HG03558 (cell line): Measurements from ENCODE around the gene KLHL20.
"Not testable (repeated sequence)": the region's sequence is repeated elsewhere in the genome, so short reads cannot be mapped to it uniquely, and the experiment has no call there.

Experiments
- ATAC-seq: cut with Tn5 transposase; IDR thresholded peaks from one replicate; pipeline ENCODE4 v1.9.1; 2021; ENCODE audit warnings: moderate number of reproducible peaks; ENCODE audit not compliant: unreplicated experiment; ENCODE audit errors: extremely low read depth

Gene KLHL20

DNA sequence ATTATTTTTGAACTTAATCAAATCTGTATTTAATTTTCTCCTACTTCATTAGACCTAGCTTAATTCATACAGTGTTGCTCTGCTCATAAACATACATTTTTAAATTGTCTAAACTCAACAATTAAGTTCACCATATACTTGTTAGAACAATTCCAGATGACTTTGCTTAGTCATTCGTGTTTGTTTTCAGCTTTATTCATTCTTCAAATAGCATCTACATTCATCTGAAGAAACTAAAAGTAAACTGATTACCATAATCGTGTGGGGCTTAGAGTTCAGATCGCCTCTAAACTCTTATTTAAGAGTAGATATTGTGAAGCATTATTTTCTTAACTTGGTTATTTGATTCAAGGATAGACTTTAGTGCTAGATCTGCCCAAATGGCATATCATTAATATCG lies 34.4 kb downstream of the KLHL20 start:
- ATAC-seq, result no peak

DNA sequence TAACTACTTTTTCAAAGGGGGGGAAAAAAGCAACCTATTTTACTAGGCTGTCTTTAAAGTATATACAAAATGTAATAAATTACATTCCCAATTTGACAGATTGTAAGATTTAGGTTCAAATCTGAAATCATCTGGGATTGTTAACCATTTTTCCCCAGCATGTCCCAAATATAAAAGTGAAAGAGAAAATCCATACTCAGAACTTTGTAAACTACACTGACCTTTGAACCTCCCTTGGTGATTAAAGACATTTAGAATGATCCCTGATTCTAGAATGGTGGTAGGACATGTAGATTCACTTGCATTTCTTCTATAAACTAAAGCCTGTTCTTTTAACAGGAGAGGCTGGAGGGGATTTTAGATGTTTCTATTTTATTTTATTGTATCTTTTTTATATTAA lies 39.0 kb downstream of the KLHL20 start:
- ATAC-seq, result no peak

DNA sequence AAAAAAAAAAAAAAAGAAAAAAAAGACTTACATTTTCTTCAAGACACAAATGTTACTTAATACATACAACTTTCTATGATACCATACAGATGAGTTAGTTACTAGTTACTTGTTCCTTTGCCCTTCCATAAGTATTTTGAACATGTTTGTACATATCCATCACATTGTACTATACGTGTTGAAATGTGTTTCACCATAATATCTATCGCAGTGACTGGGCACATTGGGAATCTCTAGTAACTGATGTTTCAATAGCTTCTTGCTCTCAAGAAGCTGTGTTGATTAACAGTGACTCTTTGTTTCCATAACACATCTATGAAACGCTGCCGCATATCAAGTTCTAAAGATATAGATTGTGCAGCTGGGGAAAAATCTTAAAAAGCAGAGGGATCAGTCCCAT lies 42.9 kb downstream of the KLHL20 start:
- ATAC-seq, result no peak

DNA sequence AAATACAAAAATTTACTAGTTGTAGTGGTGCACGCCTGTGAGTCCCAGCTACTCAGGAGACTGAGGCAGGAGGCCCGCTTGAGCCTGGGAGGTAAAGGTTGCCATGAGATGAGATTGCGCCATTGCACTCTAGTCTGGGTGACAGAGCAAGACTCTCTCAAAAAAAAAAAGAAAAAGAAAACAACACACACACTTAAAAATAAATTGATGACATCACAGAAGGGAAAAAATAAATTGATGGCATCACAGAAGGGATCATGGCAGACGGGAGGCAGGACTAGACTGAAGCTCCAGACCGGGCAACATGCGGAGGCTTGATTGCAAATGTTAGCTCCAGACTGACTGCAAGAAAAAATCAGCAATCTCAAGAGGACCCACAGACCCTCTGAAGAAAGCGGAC lies 43.3 kb downstream of the KLHL20 start:
- no peak for ATAC-seq

DNA sequence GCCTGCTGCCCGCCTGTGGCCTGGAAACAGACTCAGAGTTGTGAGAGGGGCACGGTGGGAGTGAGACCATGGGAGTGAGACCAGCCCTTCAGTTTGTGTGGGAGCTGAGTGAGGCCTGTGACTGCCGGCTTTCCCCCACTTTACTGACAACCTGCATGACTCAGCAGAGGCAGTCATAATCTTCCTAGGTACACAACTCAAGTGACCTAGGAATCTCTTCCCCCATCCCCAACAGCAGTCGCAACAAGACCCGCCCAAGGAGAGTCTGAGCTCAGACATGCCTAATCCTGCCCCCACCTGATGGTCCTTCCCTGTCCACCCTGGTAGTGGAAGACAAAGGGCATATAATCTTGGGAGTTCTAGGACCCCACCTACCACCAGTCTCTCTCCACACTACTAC lies 44.2 kb downstream of the KLHL20 start:
- no peak for ATAC-seq

DNA sequence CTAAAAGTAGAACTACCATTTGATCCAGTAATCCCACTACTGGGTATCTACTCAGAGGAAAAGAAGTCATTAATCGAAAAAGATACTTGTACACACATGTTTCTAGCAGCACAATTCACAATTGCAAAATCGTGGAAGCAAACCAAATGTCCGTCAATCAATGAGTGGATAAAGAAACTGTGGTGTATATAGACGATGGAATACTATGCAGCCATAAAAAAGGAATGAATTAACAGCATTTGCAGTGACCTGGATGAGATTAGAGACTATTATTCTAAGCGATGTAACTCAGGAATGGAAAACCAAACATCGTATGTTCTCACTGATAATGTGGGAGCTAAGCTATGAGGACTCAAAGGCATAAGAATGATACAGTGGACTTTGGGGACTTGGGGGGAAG lies 49.5 kb downstream of the KLHL20 start:
- not testable (repeated sequence) for ATAC-seq

DNA sequence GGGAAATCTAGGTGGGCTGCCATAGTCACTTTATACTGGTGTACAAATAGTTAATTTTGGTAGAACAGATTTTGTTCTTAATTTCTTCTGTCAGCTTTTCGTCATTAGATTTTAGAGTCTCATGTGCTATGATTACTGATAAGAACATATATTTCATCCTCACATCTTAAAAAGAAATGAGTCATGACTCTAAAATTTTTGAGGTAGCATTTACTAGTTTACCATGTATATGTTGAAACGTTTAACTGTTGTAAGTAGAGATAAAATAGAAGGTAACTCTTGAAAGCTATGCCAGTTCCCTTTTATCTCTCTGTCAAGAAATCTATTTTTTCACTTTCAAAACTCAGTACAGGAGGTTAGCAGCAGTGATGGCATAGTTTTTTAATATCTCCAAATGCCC lies 53.4 kb downstream of the KLHL20 start:
- no peak for ATAC-seq

DNA sequence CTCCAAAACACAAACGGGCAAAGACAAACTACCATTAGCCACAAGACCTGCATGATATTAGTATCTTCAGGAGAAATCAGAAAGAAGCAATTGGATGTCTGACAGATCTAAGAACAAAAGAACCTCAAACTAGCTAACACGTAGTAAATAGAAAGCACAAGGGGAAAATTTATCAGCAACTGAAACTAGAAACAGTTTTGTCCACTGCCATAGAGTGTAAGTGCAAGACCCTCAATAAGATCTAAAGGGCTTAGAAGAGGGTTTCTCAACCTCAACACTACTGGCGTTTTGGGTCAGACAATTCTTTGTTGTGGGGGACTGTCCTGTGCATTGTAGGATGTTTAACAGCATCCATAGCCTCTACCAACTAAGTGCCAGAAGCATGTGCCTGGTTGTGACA lies 54.0 kb downstream of the KLHL20 start:
- no peak for ATAC-seq

DNA sequence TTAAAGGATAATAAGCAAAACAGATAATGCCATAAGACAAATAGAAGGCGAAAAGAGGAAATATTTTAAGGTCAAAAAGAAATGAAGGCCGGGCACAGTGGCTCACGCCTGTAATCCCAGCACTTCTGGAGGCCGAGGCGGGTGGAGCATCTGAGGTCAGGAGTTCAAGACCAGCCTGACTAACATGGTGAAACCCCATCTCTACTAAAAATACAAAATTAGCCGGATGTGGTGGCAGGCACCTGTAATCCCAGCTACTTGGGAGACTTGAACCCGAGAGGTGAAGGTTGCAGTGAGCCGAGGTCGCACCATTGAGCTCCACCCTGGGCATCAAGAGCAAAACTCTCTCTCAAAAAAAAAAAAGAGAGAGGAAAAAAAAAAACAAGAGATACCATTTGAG lies 55.5 kb downstream of the KLHL20 start:
- not testable (repeated sequence) for ATAC-seq

DNA sequence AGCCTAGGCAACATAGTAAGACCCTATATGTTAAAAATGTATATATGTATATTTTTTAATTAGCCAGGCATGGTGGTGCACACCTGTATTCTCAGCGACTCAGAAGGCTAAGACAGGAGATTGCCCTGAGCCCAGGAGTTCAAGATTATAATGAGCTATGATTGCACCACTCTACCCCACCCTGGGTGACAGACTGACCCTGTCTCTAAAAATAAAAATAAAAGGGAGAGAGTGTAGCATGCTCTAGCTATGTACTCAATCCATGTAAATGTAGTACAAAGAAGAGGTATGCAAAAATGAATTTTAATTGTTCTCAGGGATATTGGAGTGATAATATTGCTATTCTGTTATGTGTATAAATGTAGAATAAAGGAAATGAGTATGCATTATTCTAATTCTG lies 56.8 kb downstream of the KLHL20 start:
- ATAC-seq, result no peak

DNA sequence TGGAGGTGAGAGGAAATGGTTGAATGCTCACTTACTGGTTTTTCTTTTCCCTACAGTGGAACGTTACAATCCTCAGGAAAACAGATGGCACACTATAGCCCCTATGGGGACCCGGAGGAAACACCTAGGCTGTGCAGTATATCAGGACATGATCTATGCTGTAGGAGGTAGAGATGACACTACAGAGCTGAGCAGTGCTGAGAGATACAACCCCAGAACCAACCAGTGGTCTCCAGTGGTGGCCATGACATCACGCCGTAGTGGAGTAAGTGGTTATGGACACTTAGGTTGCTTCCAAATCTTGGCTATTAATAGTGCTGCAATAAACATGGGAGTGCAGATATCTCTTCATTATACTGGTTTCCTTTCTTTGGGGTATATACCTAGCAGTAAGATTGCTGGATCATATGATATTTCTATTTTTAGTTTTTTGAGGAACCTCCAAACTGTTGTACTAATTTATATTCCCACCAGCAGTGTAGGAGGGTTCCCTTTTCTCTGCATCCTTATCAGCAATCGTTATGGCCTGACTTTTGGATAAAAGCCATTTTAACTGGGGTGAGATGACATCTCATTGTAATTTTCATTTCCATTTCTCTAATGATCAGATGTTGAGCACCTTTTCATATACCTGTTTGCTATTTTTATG lies 60.9 kb downstream of the KLHL20 start:
- no peak for ATAC-seq

DNA sequence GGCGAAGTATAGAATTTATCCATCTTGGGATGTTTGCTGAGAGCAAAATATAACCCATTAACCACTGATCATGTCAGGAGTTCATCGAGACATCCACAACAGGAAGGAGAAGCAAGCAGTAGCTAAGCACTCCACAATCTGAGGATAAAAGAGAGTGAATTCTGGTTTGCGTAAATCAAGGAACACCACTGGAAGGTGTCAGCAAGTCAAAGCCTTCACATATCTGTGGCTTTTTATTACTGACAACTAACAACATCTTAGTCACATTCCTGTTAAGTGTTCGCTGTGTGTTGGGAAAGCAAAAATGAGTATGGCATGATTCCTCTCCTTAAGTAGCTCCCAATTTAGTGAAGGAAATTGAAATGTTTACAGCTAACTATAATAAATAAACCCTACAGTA lies 65.2 kb downstream of the KLHL20 start:
- ATAC-seq, result no peak

DNA sequence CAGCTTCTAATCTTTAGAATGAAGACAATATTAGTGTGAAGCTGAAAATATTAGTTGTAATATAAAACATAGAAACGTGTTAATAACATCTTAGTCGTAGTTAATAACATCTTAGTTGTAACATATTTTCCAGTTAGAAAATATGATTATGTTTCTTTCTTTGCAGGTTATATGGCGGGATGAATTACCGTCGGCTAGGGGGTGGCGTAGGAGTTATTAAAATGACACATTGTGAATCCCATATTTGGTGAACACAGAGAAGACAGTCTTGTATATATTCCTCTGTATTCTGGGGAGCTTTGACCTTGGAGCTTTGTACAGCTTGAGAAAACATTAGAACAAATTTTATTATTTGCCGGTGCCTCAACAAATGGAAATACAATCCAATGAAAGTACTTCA lies 70.2 kb downstream of the KLHL20 start:
- no peak for ATAC-seq

DNA sequence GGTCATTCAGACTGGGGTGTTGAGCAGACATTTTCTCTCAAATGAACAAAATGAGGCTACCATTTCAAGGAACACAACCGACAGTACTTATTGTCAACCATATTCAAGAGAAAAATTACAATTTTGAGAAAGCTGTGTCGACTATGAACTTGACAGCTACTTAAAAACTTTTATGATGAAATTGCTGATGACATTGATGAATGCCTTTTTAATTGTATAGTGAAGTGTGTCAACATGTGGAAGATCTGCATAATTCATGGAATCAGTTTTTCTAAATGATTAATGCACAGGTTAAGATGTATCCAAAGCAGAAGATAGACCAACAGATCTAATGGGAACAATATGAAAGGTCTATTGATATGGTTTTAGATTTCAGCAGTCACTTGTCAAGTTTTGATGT lies 75.1 kb downstream of the KLHL20 start:
- no peak for ATAC-seq

DNA sequence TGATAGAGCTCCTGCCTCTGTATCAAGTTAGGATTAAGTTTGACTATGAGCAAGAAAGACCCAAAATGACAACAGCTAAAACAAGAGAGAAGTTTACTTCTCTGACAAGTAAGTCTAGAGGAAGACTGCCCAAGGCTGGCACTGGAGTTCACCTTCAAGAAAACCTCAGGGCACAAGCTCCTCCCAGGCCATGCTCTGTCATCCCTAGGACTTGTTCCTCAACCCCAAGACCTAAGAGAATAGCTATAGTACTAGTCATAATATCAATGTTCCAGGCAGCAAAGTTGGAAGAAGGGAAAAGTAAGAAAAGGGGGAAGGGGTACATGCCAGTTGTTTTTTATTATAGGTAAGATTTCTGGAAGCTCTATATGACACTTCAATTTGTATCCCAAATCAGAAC lies 83.3 kb downstream of the KLHL20 start:
- ATAC-seq, result no peak

DNA sequence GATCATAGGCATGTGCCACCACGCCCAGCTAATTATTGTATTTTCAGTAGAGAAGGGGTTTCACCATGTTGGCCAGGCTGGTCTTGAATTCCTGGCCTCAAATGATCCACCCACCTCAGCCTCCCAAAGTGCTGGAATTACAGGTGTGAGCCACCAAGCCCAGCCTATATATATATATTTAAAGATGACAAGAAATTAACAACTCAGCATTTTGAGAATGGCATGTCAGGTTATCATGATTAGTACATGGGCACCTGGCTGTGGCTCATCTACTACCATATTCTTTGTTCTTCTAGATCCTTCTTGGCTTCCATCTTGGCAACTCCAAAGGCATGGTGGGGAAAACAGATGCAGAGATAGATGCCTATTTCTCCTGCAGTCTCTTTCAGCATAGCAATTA lies 85.2 kb downstream of the KLHL20 start:
- not testable (repeated sequence) for ATAC-seq

DNA sequence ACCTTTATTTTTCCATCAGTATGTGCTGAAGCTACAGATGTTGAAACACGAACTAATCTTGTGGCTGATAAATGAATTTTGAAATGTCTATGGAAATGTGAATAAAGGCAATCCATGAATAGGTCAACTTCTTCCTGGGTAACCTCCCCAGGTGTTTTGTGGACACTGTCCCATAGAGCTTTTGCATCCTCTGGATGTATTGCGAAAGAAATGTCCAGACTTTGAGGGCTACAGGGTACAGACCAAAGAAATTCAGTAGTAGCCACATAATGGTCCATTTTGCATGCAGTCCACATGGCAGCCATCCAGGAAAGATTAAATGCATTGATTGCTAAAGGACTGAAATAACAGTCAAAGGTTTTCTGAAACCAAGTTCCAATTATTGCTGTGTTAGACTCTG lies 88.2 kb downstream of the KLHL20 start:
- no peak for ATAC-seq

DNA sequence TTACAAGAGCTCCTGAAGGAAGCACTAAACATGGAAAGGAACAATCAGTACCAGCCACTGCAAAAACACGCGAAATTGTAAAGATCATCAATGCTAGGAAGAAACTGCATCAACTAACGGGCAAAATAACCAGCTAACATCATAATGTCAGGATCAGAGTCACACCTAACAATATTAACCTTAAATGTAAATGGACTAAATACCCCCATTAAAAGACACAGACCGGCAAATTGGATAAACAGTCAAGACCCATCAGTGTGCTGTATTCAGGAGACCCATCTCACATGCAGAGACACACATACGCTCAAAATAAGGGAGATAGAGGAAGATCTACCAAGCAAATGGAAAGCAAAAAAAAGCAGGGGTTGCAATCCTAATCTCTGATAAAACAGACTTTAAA lies 98.9 kb downstream of the KLHL20 start:
- ATAC-seq, result not testable (repeated sequence)

DNA sequence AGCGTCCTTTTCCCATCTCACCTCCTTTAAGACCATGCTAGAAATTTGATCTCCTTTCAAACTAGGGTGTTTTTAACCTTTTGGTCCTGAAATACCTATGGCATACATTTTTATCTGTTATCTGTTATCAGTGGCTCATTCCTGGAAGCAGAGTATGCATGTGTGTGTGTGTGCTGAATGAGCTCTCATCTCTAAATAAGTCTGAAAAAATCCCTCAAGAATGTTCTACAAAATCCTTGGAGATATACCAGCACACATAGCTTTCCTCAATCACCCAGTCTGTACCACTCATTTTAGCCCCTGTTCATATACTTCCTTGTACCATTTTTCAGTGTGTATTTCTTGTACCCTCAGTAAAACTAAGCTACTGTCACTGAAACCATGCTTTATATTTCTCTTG lies 103.7 kb downstream of the KLHL20 start:
- no peak for ATAC-seq

DNA sequence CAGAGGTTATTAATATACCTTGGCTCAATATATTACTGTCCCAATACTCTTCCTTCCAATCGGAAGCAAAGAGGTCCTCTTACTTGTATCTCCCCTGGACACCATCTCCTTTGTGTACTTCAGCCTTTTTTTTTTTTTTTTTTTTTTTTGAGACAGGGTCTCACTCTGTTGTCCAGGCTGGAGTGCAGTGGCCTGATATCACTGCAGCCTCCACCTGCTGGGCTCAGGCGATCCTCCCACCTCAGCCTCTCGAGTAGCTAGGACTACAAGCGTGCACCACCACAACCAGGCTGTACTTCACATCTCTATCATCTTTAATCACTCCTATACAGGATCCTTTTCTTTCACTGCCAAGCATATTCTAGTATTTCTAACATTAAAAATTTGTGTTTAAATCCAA lies 106.9 kb downstream of the KLHL20 start:
- ATAC-seq, result no peak

DNA sequence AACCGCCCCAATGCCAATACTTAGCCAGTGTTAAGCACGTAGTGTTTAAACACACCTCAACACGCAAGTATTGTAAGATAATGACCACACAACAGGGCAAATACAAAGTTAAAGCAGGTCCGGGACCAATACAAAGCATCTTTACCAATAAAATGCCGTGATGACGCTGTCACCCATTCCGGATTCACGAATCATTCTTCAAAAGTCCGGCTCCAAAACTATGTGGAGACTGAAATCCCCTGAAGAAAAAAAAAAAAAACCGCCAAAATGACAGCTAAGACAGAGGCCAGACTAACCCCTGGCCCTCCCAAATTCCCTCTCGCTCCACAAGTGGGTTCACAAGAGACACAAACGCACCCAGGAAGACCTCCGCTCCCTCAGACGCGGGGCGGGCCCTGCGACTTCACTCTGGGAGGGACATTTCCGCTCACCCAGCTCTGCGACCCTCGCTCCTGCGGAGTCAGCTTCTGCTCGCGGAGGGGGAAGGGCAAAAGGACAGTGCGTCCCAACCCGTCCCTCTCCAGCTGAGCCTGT lies 109.1 kb downstream of the KLHL20 start:
- peak; percentile 21 for ATAC-seq

DNA sequence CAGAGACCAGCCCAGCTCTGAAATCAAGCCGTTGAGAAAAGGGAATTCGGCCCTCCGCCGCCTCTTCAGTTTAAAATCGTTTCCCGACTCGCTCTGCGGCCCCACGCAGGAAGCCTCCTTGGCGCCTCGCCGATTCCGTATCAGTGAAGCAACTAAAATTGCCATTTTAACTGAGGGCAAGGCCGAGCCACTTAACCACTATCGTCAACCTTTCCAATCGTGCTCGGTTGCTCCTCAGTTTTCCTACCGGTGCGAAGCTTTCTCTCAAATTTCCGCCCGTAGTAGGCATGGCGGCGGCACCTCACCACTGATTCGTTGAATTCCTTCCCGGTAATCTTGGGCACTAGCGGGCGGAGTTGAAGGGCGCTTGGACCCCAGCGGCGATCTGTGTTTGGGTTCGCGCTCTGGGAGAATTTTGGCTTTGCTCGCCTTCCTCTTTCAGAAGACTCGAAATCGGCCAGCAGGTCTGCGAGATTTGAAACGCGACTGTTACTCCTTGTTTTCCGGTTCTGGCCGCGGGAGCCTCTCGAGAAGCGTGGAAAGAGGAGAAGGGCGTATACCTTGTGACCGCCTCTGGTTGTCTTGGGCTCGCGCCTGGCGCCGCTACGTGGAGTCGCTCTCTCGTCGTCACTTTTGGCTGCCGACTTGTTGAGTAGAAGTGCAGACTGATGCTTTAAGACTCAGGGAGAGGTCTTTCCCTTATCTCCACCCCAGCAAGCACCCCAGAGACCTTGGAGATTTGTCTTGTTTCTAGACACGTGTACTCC lies 109.7 kb downstream of the KLHL20 start, which contains the start of the genes CENPL and DARS2:
Gene CENPL (minus strand): TSS at position 569 of the 767 bp plus-strand sequence. CDS start 13,584 bp downstream, outside the sequence.
Gene DARS2 (plus strand): TSS at position 359 of the 767 bp plus-strand sequence. CDS start 557 bp downstream, outside the sequence.
- ATAC-seq, result peak; percentile 80
